ENCODE results near the gene USP34. TPM values are rescaled to one million over a fixed set of nuclear protein-coding genes. Genes with fewer than 3 reads are reported as not detected.

USP34 gene
- total RNA-seq, 1 donor, result 154 TPM

DNA sequence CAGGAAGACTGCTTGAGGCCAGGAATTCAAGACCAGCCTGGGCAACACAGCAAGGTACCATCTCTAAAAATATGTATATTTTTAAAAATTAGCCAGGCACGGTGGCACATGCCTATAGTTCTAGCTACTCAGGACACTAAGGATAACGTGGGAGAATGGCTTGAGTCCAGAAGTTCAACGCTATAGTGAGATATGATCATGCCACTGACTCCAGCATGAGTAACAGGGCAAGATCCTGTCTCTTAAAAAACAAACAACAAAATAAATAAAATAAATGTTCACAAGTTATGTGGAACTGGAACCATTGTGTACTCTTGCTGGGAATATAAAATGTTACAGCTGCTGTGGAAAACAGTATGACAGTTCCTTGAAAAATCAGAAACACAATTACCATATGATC, 47.2 kb downstream of the USP34 start:
- H3K4me3 ChIP-seq (ENCODE audit: low read depth, low read length), result no peak overlapping the region
- TF ChIP-seq, protein P1, sequence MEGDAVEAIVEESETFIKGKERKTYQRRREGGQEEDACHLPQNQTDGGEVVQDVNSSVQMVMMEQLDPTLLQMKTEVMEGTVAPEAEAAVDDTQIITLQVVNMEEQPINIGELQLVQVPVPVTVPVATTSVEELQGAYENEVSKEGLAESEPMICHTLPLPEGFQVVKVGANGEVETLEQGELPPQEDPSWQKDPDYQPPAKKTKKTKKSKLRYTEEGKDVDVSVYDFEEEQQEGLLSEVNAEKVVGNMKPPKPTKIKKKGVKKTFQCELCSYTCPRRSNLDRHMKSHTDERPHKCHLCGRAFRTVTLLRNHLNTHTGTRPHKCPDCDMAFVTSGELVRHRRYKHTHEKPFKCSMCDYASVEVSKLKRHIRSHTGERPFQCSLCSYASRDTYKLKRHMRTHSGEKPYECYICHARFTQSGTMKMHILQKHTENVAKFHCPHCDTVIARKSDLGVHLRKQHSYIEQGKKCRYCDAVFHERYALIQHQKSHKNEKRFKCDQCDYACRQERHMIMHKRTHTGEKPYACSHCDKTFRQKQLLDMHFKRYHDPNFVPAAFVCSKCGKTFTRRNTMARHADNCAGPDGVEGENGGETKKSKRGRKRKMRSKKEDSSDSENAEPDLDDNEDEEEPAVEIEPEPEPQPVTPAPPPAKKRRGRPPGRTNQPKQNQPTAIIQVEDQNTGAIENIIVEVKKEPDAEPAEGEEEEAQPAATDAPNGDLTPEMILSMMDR (IDR thresholded peaks at IDR 0.05; ENCODE audit: insufficient read depth, low read depth, low read length), result no peak
- DNase-seq (ENCODE audit: low read depth), result peak; percentile 73

DNA sequence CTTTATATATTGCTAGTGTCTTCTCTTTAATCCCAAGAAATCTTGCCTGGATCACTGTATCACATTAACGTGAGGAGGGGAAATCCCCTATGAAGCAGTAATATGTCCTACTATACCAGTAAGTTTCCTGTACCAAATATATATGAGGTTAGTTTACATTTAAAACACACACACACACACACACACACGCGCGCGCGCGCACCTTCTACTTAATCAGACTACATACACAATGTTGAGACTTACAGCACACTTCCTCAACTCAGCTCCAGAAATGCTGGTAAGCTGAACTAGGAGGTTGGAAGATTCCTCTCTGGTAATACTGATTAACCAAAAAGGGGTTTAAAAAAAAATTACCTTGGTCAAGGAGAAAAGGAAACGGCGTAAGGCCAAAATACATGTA, 49.3 kb downstream of the USP34 start:
- no peak for DNase-seq (ENCODE audit: low read depth)

DNA sequence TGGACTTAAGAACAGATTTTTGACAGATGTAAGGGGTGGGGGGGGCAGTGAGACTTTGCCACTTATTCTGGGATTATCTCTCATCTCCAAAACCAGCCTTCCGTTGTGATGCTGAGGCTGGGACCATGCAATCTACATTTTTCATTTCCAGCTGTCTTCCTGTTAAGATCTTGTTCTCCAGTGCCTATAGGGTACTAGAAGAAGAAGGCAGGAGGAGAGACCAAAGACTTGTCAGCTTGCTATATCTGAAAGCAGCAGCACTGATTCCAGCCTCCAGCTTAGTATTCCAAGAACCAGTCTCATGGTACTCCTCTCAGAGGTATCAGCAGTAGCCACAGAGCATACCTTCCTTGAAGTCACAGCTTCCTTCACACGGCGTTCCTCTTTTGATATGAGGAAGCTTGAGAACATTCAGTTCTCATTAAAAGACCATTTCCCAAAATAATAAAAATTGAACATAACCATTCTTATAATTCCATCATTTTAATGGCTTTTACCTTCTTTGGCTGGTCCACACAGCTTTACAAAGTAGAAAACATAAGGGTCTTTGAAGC, 49.8 kb downstream of the USP34 start:
- no peak for DNase-seq (ENCODE audit: low read depth)
- no peak overlapping the region for H3K4me3 ChIP-seq (ENCODE audit: low read depth, low read length)
- TF ChIP-seq, protein P1 (IDR thresholded peaks at IDR 0.05; ENCODE audit: insufficient read depth, low read depth, low read length), result no peak

More for the DNA sequence above, 49.3 kb downstream of the USP34 start:
- H3K4me3 ChIP-seq (ENCODE audit: low read depth, low read length), result no peak overlapping the region
- TF ChIP-seq, protein P1 (IDR thresholded peaks at IDR 0.05; ENCODE audit: insufficient read depth, low read depth, low read length), result no peak

DNA sequence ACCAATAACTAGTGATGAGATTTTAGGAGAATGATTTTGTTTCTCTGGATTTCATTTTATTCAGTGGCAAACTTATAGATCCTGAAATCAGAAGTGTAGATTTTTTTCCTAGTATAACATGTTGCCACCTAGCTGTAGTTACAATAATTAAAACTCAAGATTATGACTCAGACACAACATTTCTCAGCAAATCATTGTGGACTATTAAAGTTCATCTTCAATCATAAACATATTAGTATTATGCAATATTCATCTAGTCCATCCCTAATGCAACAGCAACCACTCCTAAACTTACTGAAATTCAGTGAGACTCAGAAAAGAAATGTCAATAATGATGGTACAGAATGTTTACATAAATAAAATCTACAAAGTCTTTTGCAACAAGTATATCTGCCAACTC, 51.3 kb downstream of the USP34 start:
- peak; percentile 64 for DNase-seq (ENCODE audit: low read depth)
- TF ChIP-seq, protein P1 (IDR thresholded peaks at IDR 0.05; ENCODE audit: insufficient read depth, low read depth, low read length), result peak; percentile 15
- no peak overlapping the region for H3K4me3 ChIP-seq (ENCODE audit: low read depth, low read length)

DNA sequence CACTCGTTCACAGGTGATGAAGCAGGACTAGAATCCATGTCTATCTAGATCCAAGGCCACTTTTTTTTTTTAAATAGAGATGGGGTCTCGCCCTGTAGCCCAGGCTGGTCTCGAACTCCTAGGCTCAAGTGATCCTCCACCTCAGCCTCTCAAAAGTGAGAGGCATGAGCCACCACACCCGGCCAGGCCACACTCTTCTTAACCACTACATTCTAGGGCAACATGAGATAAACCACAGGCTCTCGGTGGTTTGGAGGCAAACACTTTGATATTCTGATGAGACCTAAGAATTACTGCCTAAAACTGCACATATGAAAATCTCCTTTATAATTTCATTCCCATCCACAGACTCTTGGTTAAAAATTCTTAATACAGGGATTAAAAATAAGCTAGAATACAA, 51.8 kb downstream of the USP34 start:
- TF ChIP-seq, protein P1 (IDR thresholded peaks at IDR 0.05; ENCODE audit: insufficient read depth, low read depth, low read length), result no peak

DNA sequence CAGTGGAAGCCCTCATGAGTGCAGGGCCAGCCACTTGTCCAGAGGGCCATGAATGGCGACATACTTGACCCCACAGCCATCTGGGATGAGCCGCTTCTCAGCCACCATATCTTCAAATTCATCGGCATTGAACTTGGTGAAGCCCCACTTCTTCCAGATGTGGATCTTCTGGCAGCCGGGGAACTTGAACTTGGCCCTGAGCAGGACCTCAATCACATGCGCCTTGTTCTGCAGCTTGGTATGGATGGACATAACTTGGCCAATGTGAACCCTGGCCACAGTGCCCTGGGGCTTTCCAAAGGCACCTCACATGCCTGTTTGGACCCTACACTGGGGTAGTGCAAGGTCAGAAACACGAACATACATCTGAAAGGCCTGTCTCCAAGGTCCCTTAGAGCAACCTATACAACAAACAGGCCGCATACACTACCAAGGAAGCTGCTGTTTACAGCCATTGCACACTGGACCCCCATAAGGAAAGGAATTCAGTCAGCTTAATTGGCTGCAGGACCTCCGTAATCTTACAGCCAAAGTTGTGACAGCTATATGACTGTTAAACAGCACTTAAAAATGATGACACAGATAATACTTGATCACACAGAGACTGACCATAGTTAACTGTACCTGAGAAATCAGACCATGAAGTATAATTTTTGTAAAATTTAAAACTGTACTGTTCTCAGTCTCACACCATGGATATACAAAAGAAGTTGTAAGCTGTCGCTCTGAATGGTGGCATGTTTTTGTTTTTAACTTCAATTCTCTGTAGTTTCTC, 53.8 kb downstream of the USP34 start:
- TF ChIP-seq, protein P1 (IDR thresholded peaks at IDR 0.05; ENCODE audit: insufficient read depth, low read depth, low read length), result no peak
- DNase-seq (ENCODE audit: low read depth), result no peak
- no peak overlapping the region for H3K4me3 ChIP-seq (ENCODE audit: low read depth, low read length)

More for the DNA sequence above, 51.8 kb downstream of the USP34 start:
- no peak for DNase-seq (ENCODE audit: low read depth)
- no peak overlapping the region for H3K4me3 ChIP-seq (ENCODE audit: low read depth, low read length)
